Epithelial cell of esophagus (primary cell): ENCODE results near the gene C19orf25.
A peak's percentile ranks its signal among the peaks of the same experiment; 100 is the strongest.

Source experiments
- DNase-seq: peaks from one replicate; pipeline ENCODE4 v3.0.0; 2010; ENCODE audit warnings: low read depth
- H3K4me3 ChIP-seq: 2 replicates; pipeline ENCODE4 v1.5.1; 2011; ENCODE audit warnings: mild to moderate bottlenecking, low read length, control low read depth
- TF ChIP-seq, protein P1 (sequence below): IDR thresholded peaks from 2 replicates; pipeline ENCODE4 v1.5.1; 2011; ENCODE audit warnings: low read depth, mild to moderate bottlenecking, low read length, control low read depth, inconsistent platforms; ENCODE audit not compliant: insufficient read depth; ENCODE audit errors: missing control alignments

C19orf25 gene

DNA sequence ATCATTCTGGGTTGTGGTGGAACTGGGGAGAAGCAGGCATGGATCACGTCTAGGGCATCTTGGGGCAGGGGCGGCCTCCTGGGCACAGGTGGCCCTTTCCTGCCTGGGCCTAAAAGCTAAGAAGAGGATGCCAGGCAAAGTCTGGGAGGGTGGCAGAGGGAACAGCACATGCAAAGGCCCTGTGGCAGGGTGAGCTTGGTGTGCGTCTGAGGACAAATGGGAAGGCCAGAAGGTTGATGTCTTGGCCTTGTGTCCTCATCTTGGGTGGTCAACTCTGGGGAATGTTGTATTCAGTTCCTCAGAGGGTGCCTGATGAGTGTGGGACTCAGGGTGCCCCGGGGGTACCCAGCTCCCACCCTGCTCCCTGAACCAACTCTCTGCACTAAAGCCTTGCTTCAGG is 39.5 kb upstream of the C19orf25 start:
- H3K4me3 ChIP-seq: no peak overlapping the region

DNA sequence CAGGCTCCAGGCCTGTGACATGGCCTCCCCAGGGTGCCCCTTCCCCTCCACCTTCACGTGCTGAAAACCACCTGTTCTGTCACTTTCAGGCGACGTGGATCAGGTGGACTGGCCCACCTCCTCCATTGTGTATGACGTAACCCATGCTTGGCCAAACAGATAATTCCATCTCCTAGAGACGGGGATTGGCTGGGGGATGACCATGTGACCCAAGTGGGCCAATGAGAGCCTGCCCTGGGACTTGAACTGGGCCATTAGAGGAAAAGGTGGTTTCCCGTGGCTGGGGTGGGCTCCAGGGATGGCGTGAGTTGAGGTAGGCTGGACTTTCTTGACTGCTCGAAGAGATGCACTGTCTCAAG is 37.4 kb upstream of the C19orf25 start:
- DNase-seq: no peak
- TF ChIP-seq, protein P1, sequence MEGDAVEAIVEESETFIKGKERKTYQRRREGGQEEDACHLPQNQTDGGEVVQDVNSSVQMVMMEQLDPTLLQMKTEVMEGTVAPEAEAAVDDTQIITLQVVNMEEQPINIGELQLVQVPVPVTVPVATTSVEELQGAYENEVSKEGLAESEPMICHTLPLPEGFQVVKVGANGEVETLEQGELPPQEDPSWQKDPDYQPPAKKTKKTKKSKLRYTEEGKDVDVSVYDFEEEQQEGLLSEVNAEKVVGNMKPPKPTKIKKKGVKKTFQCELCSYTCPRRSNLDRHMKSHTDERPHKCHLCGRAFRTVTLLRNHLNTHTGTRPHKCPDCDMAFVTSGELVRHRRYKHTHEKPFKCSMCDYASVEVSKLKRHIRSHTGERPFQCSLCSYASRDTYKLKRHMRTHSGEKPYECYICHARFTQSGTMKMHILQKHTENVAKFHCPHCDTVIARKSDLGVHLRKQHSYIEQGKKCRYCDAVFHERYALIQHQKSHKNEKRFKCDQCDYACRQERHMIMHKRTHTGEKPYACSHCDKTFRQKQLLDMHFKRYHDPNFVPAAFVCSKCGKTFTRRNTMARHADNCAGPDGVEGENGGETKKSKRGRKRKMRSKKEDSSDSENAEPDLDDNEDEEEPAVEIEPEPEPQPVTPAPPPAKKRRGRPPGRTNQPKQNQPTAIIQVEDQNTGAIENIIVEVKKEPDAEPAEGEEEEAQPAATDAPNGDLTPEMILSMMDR: no peak
- H3K4me3 ChIP-seq: no peak overlapping the region

More for the DNA sequence above, 39.5 kb upstream of the C19orf25 start:
- DNase-seq: no peak
- TF ChIP-seq, protein P1: no peak

DNA sequence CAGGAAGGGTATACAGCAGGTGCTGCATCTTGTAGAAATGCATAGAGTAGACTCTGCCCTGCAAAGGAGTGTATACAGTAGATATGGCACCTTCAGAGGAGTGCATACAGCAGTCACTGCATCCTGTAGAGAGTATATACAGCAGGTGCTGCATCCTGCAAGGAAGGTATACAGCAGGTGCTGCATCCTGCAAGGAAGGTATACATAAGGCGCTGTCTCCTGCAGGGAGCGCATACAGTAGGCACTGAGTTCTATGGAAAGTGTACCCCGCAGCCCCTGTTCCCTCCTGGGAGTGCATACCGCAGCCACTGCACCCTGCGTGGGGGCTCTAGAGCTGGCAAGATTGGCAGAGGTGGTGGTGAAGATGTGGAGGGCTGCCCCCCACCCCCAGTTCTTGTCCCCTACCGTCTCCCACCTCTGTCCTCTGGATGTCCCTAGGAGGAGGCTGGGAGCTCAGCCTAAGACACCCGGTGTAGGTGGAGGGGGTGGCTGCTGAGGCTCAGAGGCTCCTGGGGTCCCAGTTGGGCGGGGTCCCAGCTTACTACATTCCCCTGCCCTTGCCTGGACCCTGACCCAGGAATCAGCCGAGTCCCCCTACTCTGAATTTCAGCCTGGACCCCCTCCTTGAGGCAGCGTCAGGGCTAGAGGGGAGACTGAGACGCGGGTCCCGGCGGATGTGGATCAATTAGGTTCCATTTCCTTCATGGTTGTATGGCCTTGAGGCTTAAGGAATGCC is 36.1 kb upstream of the C19orf25 start:
- H3K4me3 ChIP-seq: no peak overlapping the region
- TF ChIP-seq, protein P1: no peak
- no peak for DNase-seq

DNA sequence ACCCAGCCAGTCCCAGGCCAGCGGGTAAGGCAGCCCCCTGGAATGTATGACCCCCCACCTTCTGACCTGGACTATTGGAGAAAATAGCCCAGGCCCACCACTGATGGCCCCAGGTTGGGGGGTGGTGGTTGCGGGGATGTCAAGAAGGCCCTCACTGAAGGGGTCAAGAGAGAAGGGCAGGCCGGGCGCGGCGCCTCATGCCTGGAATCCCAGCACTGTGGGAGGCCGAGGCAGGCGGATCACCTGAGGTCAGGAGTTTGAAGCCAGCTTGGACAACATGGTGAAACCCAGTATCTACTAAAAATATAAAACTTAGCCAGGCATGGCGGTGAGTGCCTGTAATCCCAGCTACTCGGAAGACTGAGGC is 35.3 kb upstream of the C19orf25 start:
- no peak for DNase-seq
- no peak overlapping the region for H3K4me3 ChIP-seq
- TF ChIP-seq, protein P1: no peak

DNA sequence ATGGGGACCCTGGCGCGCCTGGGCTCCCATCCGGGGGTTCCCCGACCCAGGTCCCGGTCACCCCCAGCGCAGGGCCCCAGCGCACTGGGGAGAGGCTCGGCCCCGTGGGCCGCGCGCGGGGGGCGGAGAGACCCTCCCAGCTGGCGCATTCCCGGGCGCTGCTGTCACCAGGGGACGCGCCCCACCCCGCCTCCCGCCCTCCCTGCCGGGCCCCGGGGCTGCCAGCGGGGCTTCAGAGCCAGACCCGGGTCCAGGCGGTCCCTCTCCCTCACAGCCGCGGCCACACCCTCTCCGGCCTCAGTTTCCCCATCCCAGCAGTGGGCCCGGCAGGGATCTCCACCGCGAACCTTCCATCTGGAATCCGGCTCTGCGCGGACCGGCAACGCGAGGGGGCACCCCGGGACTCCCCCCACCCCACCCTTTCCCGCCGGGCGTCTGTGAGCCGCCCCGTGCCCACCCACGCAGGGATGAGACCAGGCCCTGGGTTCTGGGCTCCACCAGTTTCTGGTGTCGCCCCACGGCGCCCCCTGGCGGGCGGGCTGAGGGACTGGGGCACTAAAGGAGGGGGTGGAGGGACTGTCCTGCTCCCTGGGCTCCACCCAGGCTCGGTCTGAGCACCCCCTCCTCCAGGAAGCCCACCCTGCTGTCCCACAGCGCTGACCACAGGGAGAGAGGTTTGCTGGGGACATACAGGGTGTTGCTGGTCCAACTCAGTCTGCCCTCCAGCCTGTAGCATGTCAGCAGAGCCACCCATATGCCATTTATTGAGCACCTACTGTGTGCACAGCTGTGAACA is 34.7 kb upstream of the C19orf25 start:
- TF ChIP-seq, protein P1: peak; percentile 74
- DNase-seq: peak; percentile 76
- peak overlapping the region; percentile 47 for H3K4me3 ChIP-seq

DNA sequence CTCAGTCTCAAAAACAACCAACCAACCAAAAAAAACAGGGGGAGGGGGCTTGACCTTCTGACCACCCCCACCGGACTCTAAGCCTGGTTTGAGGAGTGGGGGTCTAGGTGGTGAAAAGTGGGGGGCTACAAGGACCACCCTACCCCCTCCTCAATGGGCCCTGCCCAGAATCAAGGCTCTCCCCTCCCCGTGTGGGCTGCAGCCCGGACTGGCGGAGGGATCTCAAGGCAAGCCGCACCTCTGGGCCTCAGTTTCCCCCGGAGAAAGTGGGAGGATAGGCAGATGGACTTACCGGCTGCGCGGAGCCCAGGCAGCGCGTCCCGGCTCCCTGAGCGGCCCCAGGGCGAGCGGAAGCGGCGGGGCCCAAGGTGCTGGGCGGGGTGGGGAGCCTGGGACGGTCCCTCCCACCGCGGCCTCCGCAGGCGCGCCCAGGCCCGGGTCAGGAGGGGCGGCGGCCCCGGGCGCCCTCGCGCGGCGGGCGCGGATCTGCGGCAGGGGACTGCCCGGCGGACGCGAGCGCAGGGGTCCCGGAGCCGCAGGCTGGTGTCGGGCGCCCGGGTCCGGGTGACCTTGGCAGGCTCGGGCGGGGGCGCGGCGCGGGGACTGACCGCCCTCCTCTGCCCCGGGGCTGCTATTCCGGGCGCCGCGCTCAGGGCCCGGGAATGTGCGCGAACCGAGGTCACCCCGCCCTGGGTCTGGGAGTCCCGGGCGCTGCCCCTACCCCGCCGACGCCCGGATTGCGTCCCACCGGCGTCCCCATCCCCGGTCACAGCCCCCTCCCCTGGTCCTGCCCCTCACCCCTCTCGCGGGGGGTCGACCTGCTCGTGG is 33.9 kb upstream of the C19orf25 start, which contains the start of gene ADAMTSL5:
Gene ADAMTSL5 (minus strand): TSS at position 349 of the 828 bp plus-strand sequence. CDS start 2,076 bp downstream, outside the sequence.
- peak within 1 kb of the TSS; percentile 47 for H3K4me3 ChIP-seq
- TF ChIP-seq, protein P1: no peak
- peak; percentile 77 for DNase-seq
